ENCODE measurements around the gene DDX19B. TPM values are rescaled to one million over a fixed set of nuclear protein-coding genes. Genes with fewer than 3 reads are reported as not detected.
A peak's percentile ranks its signal among the peaks of the same experiment; 100 is the strongest.

The DDX19B gene
- total RNA-seq, 2 donors from 2014 or later, result 20.8 to 21.6 TPM

- Histone ChIP-seq H3K36me3 (no peaks in the 10 kb centered on the region), H3K27ac (no peak overlapping the region), H3K27me3 (no peaks in the 10 kb centered on the region), H3K4me1 (no peaks in the 10 kb centered on the region), H3K4me3 (no peak overlapping the region), H3K9me3 (no peaks in the 10 kb centered on the region)
- DNase-seq (ENCODE audit: low spot score), result no peak
- no peak for TF ChIP-seq CTCF (IDR thresholded peaks at IDR 0.05)
Observed at GRCh38 chr16:70337814-70338213, 38.8 kb downstream of the DDX19B start.

- DNase-seq (ENCODE audit: low spot score), result no peak
- Histone ChIP-seq H3K27me3 (no peaks in the 10 kb centered on the region), H3K4me1 (peaks cover 0 to 7% of the 10 kb centered on the region in 2 donors), H3K27ac (peak overlapping the region in 1 of 2 donors; percentile 31), H3K36me3 (no peaks in the 10 kb centered on the region), H3K9me3 (no peaks in the 10 kb centered on the region), H3K4me3 (no peak overlapping the region)
- no peak for TF ChIP-seq CTCF (IDR thresholded peaks at IDR 0.05)
Observed at GRCh38 chr16:70341600-70341999, 42.6 kb downstream of the DDX19B start.

GRCh38 chr16:70342016-70342415 lies 43.0 kb downstream of the DDX19B start:
- Histone ChIP-seq H3K4me1 (peaks cover 0 to 7% of the 10 kb centered on the region in 2 donors), H3K36me3 (no peaks in the 10 kb centered on the region), H3K4me3 (no peak overlapping the region), H3K9me3 (no peaks in the 10 kb centered on the region), H3K27ac (peak overlapping the region in 1 of 2 donors; percentile 31), H3K27me3 (no peaks in the 10 kb centered on the region)
- DNase-seq (ENCODE audit: low spot score), result no peak
- no peak for TF ChIP-seq CTCF (IDR thresholded peaks at IDR 0.05)

- no peak for DNase-seq (ENCODE audit: low spot score)
- Histone ChIP-seq H3K27ac (peak overlapping the region; percentile 89 to 94), H3K4me1 (peaks cover 0 to 29% of the 10 kb centered on the region in 2 donors), H3K4me3 (peak overlapping the region; percentile 69 to 94), H3K27me3 (no peaks in the 10 kb centered on the region), H3K9me3 (no peaks in the 10 kb centered on the region), H3K36me3 (peaks cover 5% of the 10 kb centered on the region)
- TF ChIP-seq CTCF (IDR thresholded peaks at IDR 0.05), result no peak
Observed at GRCh38 chr16:70345840-70346239, 46.9 kb downstream of the DDX19B start.

- H3K36me3 ChIP-seq, result peaks cover 29% of the 10 kb centered on the region
- H3K27me3 ChIP-seq, result no peaks in the 10 kb centered on the region
- no peak for TF ChIP-seq CTCF (IDR thresholded peaks at IDR 0.05)
- no peak overlapping the region for H3K27ac ChIP-seq
- H3K9me3 ChIP-seq, result no peaks in the 10 kb centered on the region
- H3K4me3 ChIP-seq, result no peak overlapping the region
- no peak for DNase-seq (ENCODE audit: low spot score)
- H3K4me1 ChIP-seq, result peaks cover 0 to 29% of the 10 kb centered on the region in 2 donors
Observed at GRCh38 chr16:70348991-70349390, 50.0 kb downstream of the DDX19B start.

GRCh38 chr16:70349783-70350182 lies 50.8 kb downstream of the DDX19B start:
- Histone ChIP-seq H3K27ac (no peak overlapping the region), H3K27me3 (no peaks in the 10 kb centered on the region), H3K4me1 (peaks cover 0 to 29% of the 10 kb centered on the region in 2 donors), H3K36me3 (peaks cover 33% of the 10 kb centered on the region), H3K4me3 (no peak overlapping the region), H3K9me3 (no peaks in the 10 kb centered on the region)
- no peak for DNase-seq (ENCODE audit: low spot score)
- TF ChIP-seq CTCF (IDR thresholded peaks at IDR 0.05), result no peak

All from right atrium auricular region (tissue), 2 donors.